ENCODE results near the gene TBC1D16.

DNA sequence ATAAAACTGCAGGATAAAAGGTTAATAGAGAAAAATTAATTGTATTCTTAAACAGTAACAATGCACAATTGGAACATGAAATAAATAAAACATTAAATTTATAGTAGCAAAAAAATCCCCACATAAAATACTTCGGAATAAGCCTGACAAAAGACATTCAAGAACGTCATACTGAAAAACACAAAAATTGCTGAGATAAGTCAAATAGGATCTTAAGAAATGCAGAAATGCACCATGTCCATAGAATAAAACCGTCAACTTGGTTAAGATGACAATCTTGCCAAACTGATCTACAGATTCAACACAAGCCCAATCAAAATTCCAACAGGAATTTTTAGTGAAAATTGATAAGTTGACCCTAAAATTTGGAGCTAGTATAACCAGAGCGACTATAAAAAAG is 76.6 kb downstream of the TBC1D16 start:
- TF ChIP-seq, protein P1, sequence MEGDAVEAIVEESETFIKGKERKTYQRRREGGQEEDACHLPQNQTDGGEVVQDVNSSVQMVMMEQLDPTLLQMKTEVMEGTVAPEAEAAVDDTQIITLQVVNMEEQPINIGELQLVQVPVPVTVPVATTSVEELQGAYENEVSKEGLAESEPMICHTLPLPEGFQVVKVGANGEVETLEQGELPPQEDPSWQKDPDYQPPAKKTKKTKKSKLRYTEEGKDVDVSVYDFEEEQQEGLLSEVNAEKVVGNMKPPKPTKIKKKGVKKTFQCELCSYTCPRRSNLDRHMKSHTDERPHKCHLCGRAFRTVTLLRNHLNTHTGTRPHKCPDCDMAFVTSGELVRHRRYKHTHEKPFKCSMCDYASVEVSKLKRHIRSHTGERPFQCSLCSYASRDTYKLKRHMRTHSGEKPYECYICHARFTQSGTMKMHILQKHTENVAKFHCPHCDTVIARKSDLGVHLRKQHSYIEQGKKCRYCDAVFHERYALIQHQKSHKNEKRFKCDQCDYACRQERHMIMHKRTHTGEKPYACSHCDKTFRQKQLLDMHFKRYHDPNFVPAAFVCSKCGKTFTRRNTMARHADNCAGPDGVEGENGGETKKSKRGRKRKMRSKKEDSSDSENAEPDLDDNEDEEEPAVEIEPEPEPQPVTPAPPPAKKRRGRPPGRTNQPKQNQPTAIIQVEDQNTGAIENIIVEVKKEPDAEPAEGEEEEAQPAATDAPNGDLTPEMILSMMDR (IDR thresholded peaks at IDR 0.05): no peak
- no peak for TF ChIP-seq POLR2A (IDR thresholded peaks at IDR 0.05)

Measured in esophagus squamous epithelium (tissue), 4 donors.